Measurements from ENCODE around the gene TRPC4.
"Not testable (repeated sequence)": the region's sequence is repeated elsewhere in the genome, so short reads cannot be mapped to it uniquely, and the experiment has no call there.

Gene TRPC4

DNA sequence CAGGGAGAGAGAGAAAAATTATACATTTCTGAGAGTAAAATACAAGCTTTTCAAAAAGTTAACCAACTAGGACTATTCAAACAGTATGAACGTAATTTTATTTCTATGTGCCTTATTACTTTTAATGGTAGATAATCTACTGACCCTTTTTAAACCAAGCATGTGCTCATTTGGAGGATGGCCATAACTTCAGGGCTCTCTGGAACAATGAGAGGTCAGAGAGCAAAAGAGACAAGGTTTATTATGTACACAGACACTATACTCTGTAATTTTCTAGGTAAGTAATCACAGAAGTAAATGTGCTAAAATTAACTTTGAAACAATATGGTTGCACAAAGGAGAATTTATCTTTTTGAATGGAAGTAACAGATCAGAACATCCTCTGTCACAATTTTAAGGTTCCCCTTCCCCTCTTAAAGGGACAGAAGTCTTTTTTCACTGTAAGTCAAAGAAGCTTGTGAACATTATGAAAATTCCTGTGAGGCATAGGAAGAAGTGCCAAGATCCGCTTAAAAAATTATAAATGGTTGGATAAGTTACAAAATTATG, 272.0 kb downstream of the TRPC4 start:
- DNase-seq = no peak

DNA sequence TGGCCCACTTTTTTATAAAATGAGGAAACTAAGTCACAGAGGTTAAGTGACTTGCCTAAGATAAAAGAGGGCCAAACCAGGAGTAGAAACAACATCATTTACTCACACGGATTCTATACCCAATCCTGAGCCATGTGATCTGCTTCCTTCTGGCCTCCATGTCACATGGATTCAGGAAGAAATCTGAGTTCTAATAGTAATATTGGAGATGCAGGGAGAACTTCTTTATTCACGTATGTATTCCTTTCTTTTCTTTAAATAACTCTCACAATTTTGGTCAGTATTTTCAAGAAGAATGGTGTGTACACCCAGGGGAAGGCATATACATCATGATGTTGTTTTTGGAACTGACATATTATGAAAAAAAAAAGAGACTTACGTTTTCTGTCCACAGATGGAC, 272.8 kb downstream of the TRPC4 start:
- no peak for DNase-seq

DNA sequence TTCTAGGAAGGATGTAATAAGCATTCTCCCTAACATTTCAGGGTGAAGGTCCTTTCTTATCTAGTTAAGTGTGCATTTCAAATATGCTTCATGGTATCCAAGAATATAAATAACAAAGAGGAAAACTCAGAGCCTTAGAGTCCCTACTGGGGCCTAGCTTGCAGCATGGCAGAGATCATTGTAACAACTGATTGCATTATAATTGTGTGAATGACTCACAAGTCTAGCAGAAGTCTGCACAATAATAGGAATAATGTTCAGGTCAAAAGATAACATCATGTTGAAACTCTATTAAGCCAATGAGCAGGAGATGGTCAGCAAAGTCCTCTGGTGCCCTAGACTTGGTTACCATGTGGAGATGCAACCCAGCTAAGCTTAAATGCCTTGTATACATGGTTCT, 274.4 kb downstream of the TRPC4 start:
- DNase-seq = no peak

DNA sequence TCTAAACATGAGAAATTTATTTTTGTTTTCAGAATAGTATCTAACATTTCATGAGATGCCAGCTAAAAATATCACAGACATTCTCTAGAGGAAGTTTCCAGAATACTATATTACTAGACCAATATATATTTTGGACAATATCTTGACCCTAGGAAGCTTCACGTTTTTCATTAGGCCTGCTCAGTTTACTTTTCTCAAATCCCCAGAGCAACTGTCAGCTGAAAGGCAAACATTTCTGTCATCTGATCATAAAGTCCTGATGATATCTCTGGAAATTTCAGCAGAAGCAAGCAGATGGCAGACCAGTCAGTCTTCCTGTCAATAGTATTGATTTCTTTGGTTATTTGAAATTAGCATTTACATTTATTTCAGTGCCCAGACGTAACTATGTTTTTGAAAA, 275.0 kb downstream of the TRPC4 start:
- no peak for DNase-seq

DNA sequence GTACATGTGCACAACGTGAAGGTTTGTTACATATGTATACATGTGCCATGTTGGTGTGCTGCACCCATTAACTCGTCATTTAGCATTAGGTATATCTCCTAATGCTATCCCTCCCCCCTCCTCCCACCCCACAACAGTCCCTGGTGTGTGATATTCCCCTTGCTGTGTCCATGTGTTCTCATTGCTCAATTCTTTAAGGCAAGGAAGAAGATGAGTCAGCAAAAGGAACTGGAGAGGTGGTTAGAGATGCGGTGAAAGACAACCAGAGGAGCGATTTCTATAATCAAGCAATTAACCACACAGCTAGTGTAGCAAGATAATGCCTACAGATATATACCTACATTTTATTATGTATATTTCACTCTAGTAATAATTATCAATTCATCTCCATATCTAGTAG, 280.2 kb downstream of the TRPC4 start:
- not testable (repeated sequence) for DNase-seq

DNA sequence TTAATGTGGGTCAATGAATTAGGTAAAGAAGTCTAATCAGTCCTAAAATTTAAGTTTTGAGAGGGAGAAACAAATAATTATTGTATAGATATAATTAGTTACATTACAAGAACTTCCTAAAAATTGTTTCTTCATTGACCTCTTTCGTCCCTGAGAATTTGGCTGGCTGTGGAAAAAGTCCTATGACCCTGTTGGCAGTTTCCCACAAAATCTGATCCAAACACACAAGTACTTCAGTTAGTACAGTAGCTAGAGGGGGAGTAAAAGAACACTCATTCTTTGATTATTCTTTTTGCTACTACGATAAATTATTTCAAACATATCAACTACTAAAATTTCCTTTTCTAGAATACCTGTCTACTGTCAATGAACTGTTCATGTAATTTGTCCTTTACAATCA, 282.3 kb downstream of the TRPC4 start:
- DNase-seq = no peak

Data from activated T-cell treated with anti-CD3 and anti-CD28 coated beads for 4 hours (primary cell).